Amygdala (tissue), 56 donors: ENCODE measurements around the gene BEST4.
"Not testable (repeated sequence)": the region's sequence is repeated elsewhere in the genome, so short reads cannot be mapped to it uniquely, and the experiment has no call there.

Source experiments
- DNase-seq, 56 donors: peaks; one replicate each; lab custom pipeline; 2025; lab: John Stamatoyannopoulos, UW

BEST4 gene

GRCh38 chr1:44783697-44784093 lies 4.3 kb downstream of the BEST4 start:
- DNase-seq = no peak

GRCh38 chr1:44780583-44781121 lies 7.3 kb downstream of the BEST4 start:
- no peak for DNase-seq

- no peak for DNase-seq
These were observed 9.0 kb downstream of the BEST4 start for GRCh38 chr1:44778705-44779576.

GRCh38 chr1:44777969-44778635 lies 9.9 kb downstream of the BEST4 start:
- no peak for DNase-seq

- no peak for DNase-seq
These were observed 10.4 kb downstream of the BEST4 start for GRCh38 chr1:44777547-44777946.

- no peak for DNase-seq
These were observed 11.3 kb downstream of the BEST4 start for GRCh38 chr1:44776730-44777068.

- DNase-seq = peak in 15 of 56 donors; percentile 14 to 59 (median 46)
These were observed 11.8 kb downstream of the BEST4 start for GRCh38 chr1:44775930-44776729.

- DNase-seq = peak; percentile 35 to 94 (median 84)
These were observed 12.7 kb downstream of the BEST4 start, which contains the start of gene RPS8 for GRCh38 chr1:44775078-44775929. RPS8 (plus strand) TSS chr1:44775540; CDS start chr1:44775597, 57 bp downstream.

GRCh38 chr1:44766421-44766820 lies 21.5 kb downstream of the BEST4 start:
- not testable (repeated sequence) for DNase-seq

GRCh38 chr1:44760876-44761275 lies 27.1 kb downstream of the BEST4 start:
- no peak for DNase-seq

- DNase-seq = no peak
These were observed 28.9 kb downstream of the BEST4 start for GRCh38 chr1:44759077-44759476.

GRCh38 chr1:44757420-44757819 lies 30.6 kb downstream of the BEST4 start:
- DNase-seq = no peak

GRCh38 chr1:44747878-44748277 lies 40.1 kb downstream of the BEST4 start:
- no peak for DNase-seq

- DNase-seq = no peak
These were observed 44.8 kb downstream of the BEST4 start for GRCh38 chr1:44743211-44743610.

GRCh38 chr1:44740179-44740617 lies 47.8 kb downstream of the BEST4 start:
- no peak for DNase-seq

- peak; percentile 51 to 97 (median 91) for DNase-seq
These were observed 48.4 kb downstream of the BEST4 start, which contains the start of gene KIF2C for GRCh38 chr1:44739307-44740178. KIF2C (plus strand) TSS chr1:44739837; CDS start chr1:44739933, 96 bp downstream.

- DNase-seq = not testable (repeated sequence)
These were observed 49.0 kb downstream of the BEST4 start for GRCh38 chr1:44738953-44739306.

- no peak for DNase-seq
These were observed 52.0 kb downstream of the BEST4 start for GRCh38 chr1:44735992-44736391.

GRCh38 chr1:44733784-44734183 lies 54.2 kb downstream of the BEST4 start:
- no peak for DNase-seq
